Nephron (organoid): ENCODE data around the gene RGS19.

Source experiments
- H3K27ac Mint-ChIP-seq, 3 experiments: 2 replicates each; pipeline ENCODE4 v1.8.0; 2020; ENCODE audit warnings: mixed read lengths in 3 of 3, mild to moderate bottlenecking in 2 of 3, moderate library complexity in 1 of 3
- H3K27me3 Mint-ChIP-seq: 2 replicates; pipeline ENCODE4 v1.8.0; 2021; ENCODE audit warnings: low read depth, mild to moderate bottlenecking, moderate library complexity, mixed read lengths
- H3K36me3 Mint-ChIP-seq: 2 replicates; pipeline ENCODE4 v1.8.0; 2020; ENCODE audit warnings: low read depth, mixed read lengths
- H3K4me1 Mint-ChIP-seq: 2 replicates; pipeline ENCODE4 v1.8.0; 2020; ENCODE audit warnings: mixed read lengths
- H3K4me3 Mint-ChIP-seq, 3 experiments: 2 replicates each; pipeline ENCODE4 v1.8.0; 2020; ENCODE audit warnings: mild to moderate bottlenecking in 3 of 3, mixed read lengths in 3 of 3, moderate library complexity in 2 of 3
- H3K9me3 Mint-ChIP-seq: 2 replicates; pipeline ENCODE4 v1.8.0; 2020; ENCODE audit warnings: mixed read lengths
- TF ChIP-seq, protein P1 (sequence below), 3 experiments: fragments of 200-600 bp; sonication (generic); IDR thresholded peaks; one replicate each; pipeline ENCODE4 v1.5.0; 2021; ENCODE audit warnings: antibody characterized with exemption in 3 of 3; ENCODE audit not compliant: unreplicated experiment in 3 of 3

The RGS19 gene

DNA sequence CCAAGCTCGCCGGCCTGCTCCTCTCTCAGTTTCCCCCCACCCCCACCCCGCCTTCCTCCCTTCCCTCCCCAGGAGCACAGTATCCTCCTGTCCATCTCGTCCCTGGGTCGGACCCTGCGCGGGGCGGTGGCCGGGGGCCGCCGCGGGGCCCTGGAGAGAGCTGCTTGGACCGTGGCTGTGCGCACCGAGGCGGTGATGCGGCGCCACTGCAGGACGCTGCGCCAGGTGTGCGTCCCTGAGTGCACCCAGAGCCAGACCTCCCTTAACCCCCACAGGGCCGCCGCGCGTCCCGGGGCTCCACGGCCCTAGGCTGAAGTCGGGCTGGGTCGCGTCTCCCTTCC is 41.1 kb downstream of the RGS19 start:
- H3K4me3 Mint-ChIP-seq = peak overlapping the region in 1 of 3 experiments; percentile 19
- TF ChIP-seq, protein P1, sequence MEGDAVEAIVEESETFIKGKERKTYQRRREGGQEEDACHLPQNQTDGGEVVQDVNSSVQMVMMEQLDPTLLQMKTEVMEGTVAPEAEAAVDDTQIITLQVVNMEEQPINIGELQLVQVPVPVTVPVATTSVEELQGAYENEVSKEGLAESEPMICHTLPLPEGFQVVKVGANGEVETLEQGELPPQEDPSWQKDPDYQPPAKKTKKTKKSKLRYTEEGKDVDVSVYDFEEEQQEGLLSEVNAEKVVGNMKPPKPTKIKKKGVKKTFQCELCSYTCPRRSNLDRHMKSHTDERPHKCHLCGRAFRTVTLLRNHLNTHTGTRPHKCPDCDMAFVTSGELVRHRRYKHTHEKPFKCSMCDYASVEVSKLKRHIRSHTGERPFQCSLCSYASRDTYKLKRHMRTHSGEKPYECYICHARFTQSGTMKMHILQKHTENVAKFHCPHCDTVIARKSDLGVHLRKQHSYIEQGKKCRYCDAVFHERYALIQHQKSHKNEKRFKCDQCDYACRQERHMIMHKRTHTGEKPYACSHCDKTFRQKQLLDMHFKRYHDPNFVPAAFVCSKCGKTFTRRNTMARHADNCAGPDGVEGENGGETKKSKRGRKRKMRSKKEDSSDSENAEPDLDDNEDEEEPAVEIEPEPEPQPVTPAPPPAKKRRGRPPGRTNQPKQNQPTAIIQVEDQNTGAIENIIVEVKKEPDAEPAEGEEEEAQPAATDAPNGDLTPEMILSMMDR (IDR thresholded peaks at IDR 0.05; ENCODE audit: unreplicated experiment in 3 of 3) = no peak
- peaks cover 16% of the 10 kb centered on the region for H3K4me1 Mint-ChIP-seq
- H3K27me3 Mint-ChIP-seq = peaks cover 65% of the 10 kb centered on the region
- no peak overlapping the region for H3K27ac Mint-ChIP-seq
- H3K9me3 Mint-ChIP-seq = no peaks in the 10 kb centered on the region
- H3K36me3 Mint-ChIP-seq = peaks cover 9% of the 10 kb centered on the region

GRCh38 chr20:64037498-64038213 is 41.7 kb downstream of the RGS19 start:
- Mint-ChIP-seq H3K9me3 (no peaks in the 10 kb centered on the region), H3K4me3 (peak overlapping the region; percentile 43 to 69 (median 55)), H3K4me1 (peaks cover 16% of the 10 kb centered on the region), H3K27me3 (peaks cover 61% of the 10 kb centered on the region), H3K36me3 (peaks cover 9% of the 10 kb centered on the region), H3K27ac (no peak overlapping the region)
- TF ChIP-seq, protein P1 (IDR thresholded peaks at IDR 0.05; ENCODE audit: unreplicated experiment in 3 of 3) = no peak

DNA sequence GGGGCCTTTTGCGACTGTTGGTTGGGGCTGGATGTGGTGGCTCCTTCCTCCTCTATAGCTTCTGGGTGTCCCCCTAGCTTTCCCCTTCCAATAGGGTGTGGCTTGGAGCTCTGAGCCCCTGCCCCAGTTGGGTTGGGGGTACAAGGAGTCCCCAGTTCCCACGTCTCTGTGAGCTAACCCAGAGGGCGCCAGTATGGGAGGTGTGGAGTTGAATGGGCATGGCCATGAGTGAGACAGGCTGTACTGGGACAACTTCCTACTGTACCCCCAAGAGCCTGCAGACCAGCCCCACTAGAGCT is 42.2 kb downstream of the RGS19 start:
- no peaks in the 10 kb centered on the region for H3K9me3 Mint-ChIP-seq
- no peak overlapping the region for H3K4me3 Mint-ChIP-seq
- peaks cover 60% of the 10 kb centered on the region for H3K27me3 Mint-ChIP-seq
- no peak overlapping the region for H3K27ac Mint-ChIP-seq
- H3K36me3 Mint-ChIP-seq = peaks cover 9% of the 10 kb centered on the region
- H3K4me1 Mint-ChIP-seq = peaks cover 16% of the 10 kb centered on the region
- TF ChIP-seq, protein P1 (IDR thresholded peaks at IDR 0.05; ENCODE audit: unreplicated experiment in 3 of 3) = no peak

DNA sequence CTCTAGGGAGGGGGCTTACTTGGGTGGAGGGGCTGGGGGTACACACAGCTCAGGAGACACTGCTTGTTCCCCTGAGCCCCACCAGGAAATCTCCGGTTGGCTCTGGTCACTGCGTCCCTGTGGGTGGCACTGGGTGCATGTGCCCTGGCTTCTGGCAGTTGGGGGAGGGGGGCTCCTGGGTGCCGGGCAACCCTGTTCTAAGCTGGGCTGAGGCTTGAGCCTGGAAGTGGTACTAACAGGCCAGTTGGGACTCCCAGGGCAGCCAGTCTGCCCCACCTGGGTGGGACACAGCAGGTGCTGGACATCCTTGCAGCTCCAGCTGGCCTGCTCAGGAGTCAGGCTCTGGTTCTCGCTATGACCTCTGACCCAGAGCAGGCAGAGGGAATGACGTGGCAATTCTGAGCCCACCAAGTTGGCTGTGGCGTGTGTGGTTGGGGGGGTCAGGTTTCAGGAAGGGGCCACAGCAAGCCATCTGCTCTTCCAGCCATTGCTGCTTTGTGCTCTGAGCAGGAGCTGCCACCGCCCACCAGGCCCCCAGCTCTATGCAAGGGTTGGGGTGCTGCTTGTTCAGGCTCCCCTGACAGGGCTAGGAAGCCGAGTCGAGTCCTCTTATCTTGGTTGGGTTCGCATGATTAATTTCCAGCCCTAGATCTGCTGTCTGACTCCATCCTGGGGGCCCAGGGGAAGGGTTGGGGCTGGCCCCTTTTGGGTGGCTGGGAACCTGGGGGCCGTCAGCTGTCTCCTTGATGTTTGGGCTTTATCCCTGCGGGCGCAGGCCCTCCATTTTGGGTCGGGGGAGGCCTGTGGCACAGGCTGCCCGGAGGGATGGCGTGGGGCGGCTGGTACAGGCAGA is 42.7 kb downstream of the RGS19 start:
- H3K9me3 Mint-ChIP-seq = no peaks in the 10 kb centered on the region
- H3K27ac Mint-ChIP-seq = no peak overlapping the region
- H3K27me3 Mint-ChIP-seq = peaks cover 54% of the 10 kb centered on the region
- H3K36me3 Mint-ChIP-seq = peaks cover 11% of the 10 kb centered on the region
- TF ChIP-seq, protein P1 (IDR thresholded peaks at IDR 0.05; ENCODE audit: unreplicated experiment in 3 of 3) = no peak
- peaks cover 16% of the 10 kb centered on the region for H3K4me1 Mint-ChIP-seq
- no peak overlapping the region for H3K4me3 Mint-ChIP-seq

DNA sequence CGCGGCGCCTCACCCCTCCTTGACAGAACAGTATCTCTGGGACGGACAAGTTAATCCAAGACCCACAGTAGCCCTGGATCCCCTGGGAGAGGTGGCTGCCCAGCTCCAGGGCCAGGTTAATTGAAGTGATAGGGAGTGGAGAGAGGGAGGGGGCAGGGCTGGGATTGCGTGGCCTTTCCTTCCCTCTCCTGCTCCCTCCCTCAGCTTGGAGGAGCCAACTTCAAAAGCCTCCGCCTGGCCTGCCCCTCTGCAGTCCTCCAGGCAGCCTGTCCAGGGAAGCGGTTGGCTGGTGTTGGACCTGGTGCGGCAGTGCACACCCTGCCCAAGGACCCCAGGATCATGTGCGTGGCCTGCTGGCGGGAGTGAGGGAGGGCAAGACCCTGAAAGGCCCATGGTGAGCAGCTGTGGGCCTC is 43.4 kb downstream of the RGS19 start, which contains the start of gene C20orf204:
Gene C20orf204, plus strand, starts transcription at position 250 of the 413 bp plus-strand sequence. Its CDS starts 142 bp downstream, at position 392.
- peaks cover 48% of the 10 kb centered on the region for H3K27me3 Mint-ChIP-seq
- TF ChIP-seq, protein P1 (IDR thresholded peaks at IDR 0.05; ENCODE audit: unreplicated experiment in 3 of 3) = no peak
- no peak within 1 kb of the TSS for H3K27ac Mint-ChIP-seq
- H3K4me1 Mint-ChIP-seq = peaks cover 16% of the 10 kb centered on the region
- peaks cover 15% of the 10 kb centered on the region for H3K36me3 Mint-ChIP-seq
- no peak within 1 kb of the TSS for H3K4me3 Mint-ChIP-seq
- no peaks in the 10 kb centered on the region for H3K9me3 Mint-ChIP-seq
